SH-SY5Y (cell line): ENCODE results near the gene GATB.

Experiments
- GATA2 ChIP-seq: IDR thresholded peaks from 2 replicates; pipeline ENCODE4 v1.6.1; 2011; ENCODE audit warnings: mild to moderate bottlenecking, low read depth, low read length
- GATA3 ChIP-seq: IDR thresholded peaks from 2 replicates; pipeline ENCODE4 v1.6.1; 2011; ENCODE audit warnings: low read depth, mild to moderate bottlenecking, low read length, moderate library complexity

DNA sequence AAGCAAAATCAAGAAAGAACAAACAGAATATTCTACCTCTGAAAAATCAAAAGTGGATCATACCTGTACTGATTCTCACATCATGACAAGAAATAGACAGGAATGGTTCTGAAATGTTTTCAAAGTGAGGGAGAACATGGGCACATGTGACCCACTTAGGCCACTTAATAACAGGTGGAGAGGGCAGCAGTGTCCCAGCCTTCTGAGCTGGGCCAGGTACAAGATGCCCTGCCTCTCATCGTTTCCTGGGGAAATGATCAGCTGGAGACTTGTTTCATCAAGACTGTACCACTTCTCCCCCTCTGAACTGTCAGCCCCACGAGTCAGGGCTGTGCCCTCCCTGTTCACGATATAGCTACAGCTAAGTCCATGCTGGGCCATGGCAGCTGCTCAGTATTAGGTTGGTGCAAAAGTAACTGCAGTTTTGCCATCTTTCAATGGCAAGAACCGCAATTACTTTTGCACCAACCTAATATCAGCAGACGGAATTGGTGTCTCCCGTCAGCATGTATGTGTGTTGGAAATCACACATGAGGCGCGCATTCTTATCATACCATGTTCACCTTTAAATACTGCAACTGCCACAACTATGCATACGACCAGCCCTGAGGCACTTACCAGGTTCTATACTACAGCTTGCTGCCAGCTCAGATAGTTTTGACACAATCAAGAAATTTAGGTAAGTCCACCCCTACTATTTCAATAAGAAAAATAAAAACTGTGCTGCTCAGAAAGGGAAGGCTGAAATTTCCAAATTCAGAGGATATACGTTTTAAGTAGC lies 71.4 kb downstream of the GATB start:
- TF ChIP-seq GATA2, result no peak
- TF ChIP-seq GATA3, result no peak
